GM12878 (cell line): Measurements from ENCODE around the gene SEMA3B. TPM values are rescaled to one million over a fixed set of nuclear protein-coding genes. Genes with fewer than 3 reads are reported as not detected.

Experiments used
- ATAC-seq: fragments of 200-7000 bp; cut with Tn5 transposase; 3 replicates; pipeline ENCODE4 v1.9.1; 2020; ENCODE audit warnings: mild to moderate bottlenecking, moderate library complexity
- BruUV-seq: library from RNA; stranded (reverse); fragments of 400-500 nt; replicated peaks from 2 replicates; lab custom pipeline; 2021; lab: Mats Ljungman, UMichigan
- CTCF ChIA-PET: fragments of 300-600 bp; sonication (Branson Sonifier 250); formaldehyde crosslinking; extraction: SDS; loops from one replicate; lab custom pipeline; 2021; ENCODE audit warnings: inconsistent platforms; lab: Yijun Ruan, JAX
- POLR2A ChIA-PET: fragments of 350-600 bp; formaldehyde crosslinking; extraction: SDS; loops from one replicate; lab custom pipeline; 2021; ENCODE audit warnings: inconsistent platforms; lab: Charles Lee
- RAD21 ChIA-PET: fragments of 300-600 bp; sonication (Branson Sonifier 250); formaldehyde crosslinking; loops from one replicate; lab custom pipeline; 2023; ENCODE audit warnings: antibody characterized with exemption; ENCODE audit not compliant: unreplicated experiment; lab: Charles Lee
- SMC1A ChIA-PET: fragments of 300-600 bp; sonication (Branson Sonifier 250); formaldehyde crosslinking; loops from one replicate; lab custom pipeline; 2023; ENCODE audit not compliant: unreplicated experiment, uncharacterized antibody; lab: Charles Lee
- DNase-seq: peaks from one replicate; pipeline ENCODE4 v3.0.0-alpha.2; 2011; ENCODE audit warnings: low read depth, low spot score
- FAIRE-seq: peaks from 3 replicates; lab custom pipeline; 2011; peaks lifted over from hg19 to GRCh38; lab: Jason Lieb, UNC
- H2AFZ ChIP-seq: 2 replicates; pipeline ENCODE4 v1.6.0; 2011; ENCODE audit warnings: low read depth, low read length, control low read depth; ENCODE audit not compliant: control insufficient read depth
- H3K27ac ChIP-seq: 2 replicates; pipeline ENCODE4 v1.5.1; 2011; ENCODE audit warnings: control low read depth; ENCODE audit not compliant: control insufficient read depth, insufficient read depth
- H3K27me3 ChIP-seq, 2 experiments: replicated peaks in 1 of 2; 2 replicates each; pipeline versions ENCODE4 v1.6.0 to v1.6.1; 2011; ENCODE audit warnings: low read length in 1 of 2; ENCODE audit not compliant: control insufficient read depth in 2 of 2, insufficient read depth in 2 of 2
- H3K36me3 ChIP-seq, 2 experiments: 2 replicates each; pipeline ENCODE4 v1.5.1; 2011; ENCODE audit warnings: low read length in 1 of 2; ENCODE audit not compliant: control insufficient read depth in 2 of 2, insufficient read depth in 2 of 2
- H3K4me1 ChIP-seq: 2 replicates; pipeline ENCODE4 v1.6.1; 2011; ENCODE audit warnings: mild to moderate bottlenecking, low read length, moderate library complexity, mixed read lengths; ENCODE audit not compliant: control insufficient read depth, insufficient read depth
- H3K4me2 ChIP-seq: 2 replicates; pipeline ENCODE4 v1.6.0; 2011; ENCODE audit warnings: control low read depth; ENCODE audit not compliant: control insufficient read depth, insufficient read depth
- H3K4me3 ChIP-seq: fragments of 200-600 bp; sonication (generic); 2 replicates; pipeline ENCODE4 v1.5.1; 2016
- H3K79me2 ChIP-seq: 2 replicates; pipeline ENCODE4 v1.6.0; 2011; ENCODE audit warnings: low read length; ENCODE audit not compliant: control insufficient read depth, insufficient read depth
- H3K9ac ChIP-seq: 2 replicates; pipeline ENCODE4 v1.8.0; 2011; ENCODE audit warnings: low read length, control low read depth, mixed read lengths; ENCODE audit not compliant: control insufficient read depth, insufficient read depth
- H3K9me3 ChIP-seq: replicated peaks from 3 replicates; pipeline ENCODE4 v1.5.1; 2011; ENCODE audit warnings: mild to moderate bottlenecking, low read length; ENCODE audit not compliant: control insufficient read depth, insufficient read depth
- H4K20me1 ChIP-seq: 2 replicates; pipeline ENCODE4 v1.6.0; 2011; ENCODE audit not compliant: control insufficient read depth, insufficient read depth
- BCLAF1 ChIP-seq: fragments of 450-650 bp; IDR thresholded peaks from 2 replicates; pipeline ENCODE4 v1.6.1; 2017; ENCODE audit warnings: antibody characterized with exemption, mild to moderate bottlenecking, moderate library complexity
- CBFB ChIP-seq: IDR thresholded peaks from 2 replicates; pipeline ENCODE4 v1.6.1; 2016; ENCODE audit warnings: antibody characterized with exemption, low read depth
- CHD2 ChIP-seq: IDR thresholded peaks from 2 replicates; pipeline ENCODE4 v1.6.1; 2011; ENCODE audit warnings: low read depth, low read length, improper control_type of control experiment, borderline replicate concordance
- NR2C2 ChIP-seq: IDR thresholded peaks from 2 replicates; pipeline ENCODE4 v1.6.1; 2011; ENCODE audit warnings: borderline replicate concordance, low read depth; ENCODE audit not compliant: control insufficient read depth, insufficient read length
- PKNOX1 ChIP-seq: fragments of 450-650 bp; IDR thresholded peaks from 2 replicates; pipeline ENCODE4 v1.6.1; 2016; ENCODE audit warnings: mild to moderate bottlenecking
- SIX5 ChIP-seq: IDR thresholded peaks from 2 replicates; pipeline ENCODE4 v1.6.1; 2011; ENCODE audit warnings: mild to moderate bottlenecking, low read depth, low read length, moderate library complexity; ENCODE audit not compliant: severe bottlenecking
- SMC3 ChIP-seq: IDR thresholded peaks from 2 replicates; pipeline ENCODE4 v1.6.1; 2011; ENCODE audit warnings: low read length, improper control_type of control experiment, borderline replicate concordance
- SRF ChIP-seq, 2 experiments: IDR thresholded peaks; 2 replicates each; pipeline ENCODE4 v1.6.1; 2011; ENCODE audit warnings: low read depth in 2 of 2, low read length in 2 of 2, mild to moderate bottlenecking in 1 of 2, moderate library complexity in 1 of 2
- WGBS: methylation state at CpG from one replicate; pipeline ENCODE4 v1.1.6; 2016; ENCODE audit warnings: low lambda C conversion rate; ENCODE audit not compliant: insufficient replicate concordance, insufficient coverage; ENCODE audit errors: missing lambda C conversion rate; 5-methylcytosine and 5-hydroxymethylcytosine counted together
- in situ Hi-C: fragments of 300-500 bp; cut with MboI; formaldehyde crosslinking; loops from 9 replicates; pipeline ENCODE4 v1.14.3; 2018; ENCODE audit warnings: mixed read lengths
- intact Hi-C: fragments of 100-400 bp; cut with micrococcal nuclease; formaldehyde crosslinking; loops from one replicate; pipeline ENCODE4 v1.14.2; 2022; ENCODE audit not compliant: unreplicated experiment
- polyA plus RNA-seq, 11 experiments: library from polyadenylated mRNA; depleted of rRNA in 4 of 11; unstranded in 6 of 11; stranded (reverse) in 5 of 11; fragments of >200 nt; fragmentation: Nextera tagmentation in 4 of 11; fragmentation: Illumina TruSeq in 1 of 11; extraction: Ambion mirVana in 4 of 11; extraction: Trizol in 1 of 11; gene quantifications; 1 replicate in 1 of 11; 2 replicates in 10 of 11; pipeline versions ENCODE4 v1.2.1 to v1.2.3, GENCODE V29; 2011 to 2016; ENCODE audit warnings: inconsistent platforms in 2 of 11, missing spikeins in 2 of 11, low read depth in 1 of 11
- total RNA-seq, 4 experiments: library from RNA; depleted of rRNA in 3 of 4; stranded (reverse); fragments of >200 nt in 3 of 4; fragmentation: Illumina TruSeq in 1 of 4; extraction: Trizol in 1 of 4; gene quantifications; 2 replicates each; pipeline versions ENCODE4 v1.2.1 to v1.2.3, GENCODE V29; 2013 to 2021
- TF ChIP-seq, protein P1 (sequence below), 3 experiments: IDR thresholded peaks in 2 of 3; conservative IDR thresholded peaks in 1 of 3; 2 replicates each; pipeline ENCODE4 v1.5.1; 2011; ENCODE audit warnings: low read depth in 3 of 3, low read length in 3 of 3, mild to moderate bottlenecking in 3 of 3, control low read depth in 2 of 3, moderate library complexity in 2 of 3, inconsistent platforms in 1 of 3, mixed read lengths in 1 of 3; ENCODE audit not compliant: control insufficient read depth in 2 of 3, insufficient read depth in 1 of 3; ENCODE audit errors: extremely low read depth in 1 of 3
- TF ChIP-seq, protein P2 (sequence below): fragments of 450-650 bp; IDR thresholded peaks from 2 replicates; pipeline ENCODE4 v1.6.1; 2016; ENCODE audit warnings: mild to moderate bottlenecking, moderate library complexity, borderline replicate concordance
- TF ChIP-seq, protein P3 (sequence below): IDR thresholded peaks from 2 replicates; pipeline ENCODE4 v1.6.1; 2011; ENCODE audit warnings: borderline replicate concordance, low read depth, mild to moderate bottlenecking, moderate library complexity, low read length; ENCODE audit not compliant: insufficient read depth, poor library complexity, severe bottlenecking

Gene SEMA3B
- total and polyA plus RNA-seq, 10 of the 15 experiments (the other 5 are each of a cell fraction or from before 2014, with no cell fraction given) = 0.06 to 0.59 (median 0.14) TPM; not detected in 2

GRCh38 chr3:50220109-50220508 is 48.8 kb upstream of the SEMA3B start:
- DNase-seq = no peak
- WGBS = 51% methylated on average over 6 of the region's 6 CpGs
- no peaks in the 10 kb centered on the region for H4K20me1 ChIP-seq
- ChIA-PET SMC1A (no interaction called here), RAD21 (interaction anchor here (3.2 kb wide), 1 partner anchor 25 kb away, joined by 14 read pairs; no protein-coding TSS in a partner anchor), POLR2A (interaction anchor here (0.9 kb wide), 1 partner anchor 26 kb away, joined by 3 read pairs; no protein-coding TSS in a partner anchor), CTCF (interaction anchor here (0.9 to 3.3 kb wide), 2 partner anchors 25 to 40 kb away, joined by 3 to 25 read pairs; no protein-coding TSS in a partner anchor)
- BruUV-seq = no TSS peak
- H3K36me3 ChIP-seq = no peaks in the 10 kb centered on the region
- no peak overlapping the region for H3K4me3 ChIP-seq
- no peak overlapping the region for H3K4me2 ChIP-seq
- H3K4me1 ChIP-seq = peaks cover 3% of the 10 kb centered on the region; the same call in 1 of the 2 replicates
- TF ChIP-seq, protein P1, sequence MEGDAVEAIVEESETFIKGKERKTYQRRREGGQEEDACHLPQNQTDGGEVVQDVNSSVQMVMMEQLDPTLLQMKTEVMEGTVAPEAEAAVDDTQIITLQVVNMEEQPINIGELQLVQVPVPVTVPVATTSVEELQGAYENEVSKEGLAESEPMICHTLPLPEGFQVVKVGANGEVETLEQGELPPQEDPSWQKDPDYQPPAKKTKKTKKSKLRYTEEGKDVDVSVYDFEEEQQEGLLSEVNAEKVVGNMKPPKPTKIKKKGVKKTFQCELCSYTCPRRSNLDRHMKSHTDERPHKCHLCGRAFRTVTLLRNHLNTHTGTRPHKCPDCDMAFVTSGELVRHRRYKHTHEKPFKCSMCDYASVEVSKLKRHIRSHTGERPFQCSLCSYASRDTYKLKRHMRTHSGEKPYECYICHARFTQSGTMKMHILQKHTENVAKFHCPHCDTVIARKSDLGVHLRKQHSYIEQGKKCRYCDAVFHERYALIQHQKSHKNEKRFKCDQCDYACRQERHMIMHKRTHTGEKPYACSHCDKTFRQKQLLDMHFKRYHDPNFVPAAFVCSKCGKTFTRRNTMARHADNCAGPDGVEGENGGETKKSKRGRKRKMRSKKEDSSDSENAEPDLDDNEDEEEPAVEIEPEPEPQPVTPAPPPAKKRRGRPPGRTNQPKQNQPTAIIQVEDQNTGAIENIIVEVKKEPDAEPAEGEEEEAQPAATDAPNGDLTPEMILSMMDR (IDR thresholded peaks at IDR 0.05 in 2 of 3, conservative IDR thresholded peaks at IDR 0.05 in 1 of 3; ENCODE audit: control insufficient read depth in 2 of 3, extremely low read depth in 1 of 3, insufficient read depth in 1 of 3, low read depth in 3 of 3, low read length in 3 of 3) = no peak
- TF ChIP-seq SMC3 (no peak), CHD2 (no peak), CBFB (no peak), SRF (IDR thresholded peaks at IDR 0.05; ENCODE audit: low read depth in 2 of 2, low read length in 2 of 2) (no peak), SIX5 (no peak), NR2C2 (no peak), BCLAF1 (no peak), PKNOX1 (no peak)
- TF ChIP-seq, protein P2, sequence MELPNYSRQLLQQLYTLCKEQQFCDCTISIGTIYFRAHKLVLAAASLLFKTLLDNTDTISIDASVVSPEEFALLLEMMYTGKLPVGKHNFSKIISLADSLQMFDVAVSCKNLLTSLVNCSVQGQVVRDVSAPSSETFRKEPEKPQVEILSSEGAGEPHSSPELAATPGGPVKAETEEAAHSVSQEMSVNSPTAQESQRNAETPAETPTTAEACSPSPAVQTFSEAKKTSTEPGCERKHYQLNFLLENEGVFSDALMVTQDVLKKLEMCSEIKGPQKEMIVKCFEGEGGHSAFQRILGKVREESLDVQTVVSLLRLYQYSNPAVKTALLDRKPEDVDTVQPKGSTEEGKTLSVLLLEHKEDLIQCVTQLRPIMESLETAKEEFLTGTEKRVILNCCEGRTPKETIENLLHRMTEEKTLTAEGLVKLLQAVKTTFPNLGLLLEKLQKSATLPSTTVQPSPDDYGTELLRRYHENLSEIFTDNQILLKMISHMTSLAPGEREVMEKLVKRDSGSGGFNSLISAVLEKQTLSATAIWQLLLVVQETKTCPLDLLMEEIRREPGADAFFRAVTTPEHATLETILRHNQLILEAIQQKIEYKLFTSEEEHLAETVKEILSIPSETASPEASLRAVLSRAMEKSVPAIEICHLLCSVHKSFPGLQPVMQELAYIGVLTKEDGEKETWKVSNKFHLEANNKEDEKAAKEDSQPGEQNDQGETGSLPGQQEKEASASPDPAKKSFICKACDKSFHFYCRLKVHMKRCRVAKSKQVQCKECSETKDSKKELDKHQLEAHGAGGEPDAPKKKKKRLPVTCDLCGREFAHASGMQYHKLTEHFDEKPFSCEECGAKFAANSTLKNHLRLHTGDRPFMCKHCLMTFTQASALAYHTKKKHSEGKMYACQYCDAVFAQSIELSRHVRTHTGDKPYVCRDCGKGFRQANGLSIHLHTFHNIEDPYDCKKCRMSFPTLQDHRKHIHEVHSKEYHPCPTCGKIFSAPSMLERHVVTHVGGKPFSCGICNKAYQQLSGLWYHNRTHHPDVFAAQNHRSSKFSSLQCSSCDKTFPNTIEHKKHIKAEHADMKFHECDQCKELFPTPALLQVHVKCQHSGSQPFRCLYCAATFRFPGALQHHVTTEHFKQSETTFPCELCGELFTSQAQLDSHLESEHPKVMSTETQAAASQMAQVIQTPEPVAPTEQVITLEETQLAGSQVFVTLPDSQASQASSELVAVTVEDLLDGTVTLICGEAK = no peak
- TF ChIP-seq, protein P3, sequence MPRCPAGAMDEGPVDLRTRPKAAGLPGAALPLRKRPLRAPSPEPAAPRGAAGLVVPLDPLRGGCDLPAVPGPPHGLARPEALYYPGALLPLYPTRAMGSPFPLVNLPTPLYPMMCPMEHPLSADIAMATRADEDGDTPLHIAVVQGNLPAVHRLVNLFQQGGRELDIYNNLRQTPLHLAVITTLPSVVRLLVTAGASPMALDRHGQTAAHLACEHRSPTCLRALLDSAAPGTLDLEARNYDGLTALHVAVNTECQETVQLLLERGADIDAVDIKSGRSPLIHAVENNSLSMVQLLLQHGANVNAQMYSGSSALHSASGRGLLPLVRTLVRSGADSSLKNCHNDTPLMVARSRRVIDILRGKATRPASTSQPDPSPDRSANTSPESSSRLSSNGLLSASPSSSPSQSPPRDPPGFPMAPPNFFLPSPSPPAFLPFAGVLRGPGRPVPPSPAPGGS = no peak
- no peak overlapping the region for H3K9ac ChIP-seq
- FAIRE-seq = no peak
- H3K27me3 ChIP-seq = no peaks in the 10 kb centered on the region; a peak in 2 of 4 replicates
- in situ Hi-C loops (no loop called here), intact Hi-C loops (no loop called here)
- no peaks in the 10 kb centered on the region for H3K79me2 ChIP-seq
- H3K9me3 ChIP-seq = no peaks in the 10 kb centered on the region
- no peak for ATAC-seq
- H3K27ac ChIP-seq = no peak overlapping the region
- no peak overlapping the region for H2AFZ ChIP-seq
